Breast epithelium (tissue), 3 donors: ENCODE results near the gene TOR3A.

Experiments used
- CTCF ChIP-seq, 3 donors: fragments of 450-650 bp; IDR thresholded peaks; one replicate each; pipeline ENCODE4 v1.5.1; 2016 to 2017; ENCODE audit warnings: antibody characterized with exemption in 3 of 3, mild to moderate bottlenecking in 3 of 3, moderate library complexity in 3 of 3
- POLR2A ChIP-seq: fragments of 450-650 bp; IDR thresholded peaks from one replicate; pipeline ENCODE4 v1.6.1; 2016; ENCODE audit warnings: antibody characterized with exemption, mild to moderate bottlenecking, moderate library complexity

- no peak for TF ChIP-seq CTCF (IDR thresholded peaks at IDR 0.05)
- no peak for TF ChIP-seq POLR2A
These were observed 22.1 kb downstream of the TOR3A start for GRCh38 chr1:179103999-179104398.
